Activated CD4-positive, alpha-beta memory T cell treated with anti-CD3 and anti-CD28 coated beads, Interleukin-2, amount 10 ng/mL, durations not matched to agents 7 days and 5 days (primary cell): ENCODE results near the gene KCNJ4. TPM values are rescaled to one million over a fixed set of nuclear protein-coding genes. Genes with fewer than 3 reads are reported as not detected.

Experiments
- CTCF ChIA-PET: fragments of 350-600 bp; sonication (Branson Sonifier 250); formaldehyde crosslinking; loops from one replicate; lab custom pipeline; 2021; ENCODE audit warnings: antibody characterized with exemption, inconsistent platforms; lab: Charles Lee
- POLR2A ChIA-PET: fragments of 350-600 bp; sonication (Branson Sonifier 250); formaldehyde crosslinking; loops from one replicate; lab custom pipeline; 2021; ENCODE audit warnings: antibody characterized with exemption; lab: Charles Lee
- DNase-seq: peaks from one replicate; pipeline ENCODE4 v3.0.0-alpha.2; 2020
- H3K27ac Mint-ChIP-seq: one replicate; pipeline ENCODE4 v1.8.0; 2021; ENCODE audit warnings: mild to moderate bottlenecking, mixed read lengths
- H3K27me3 Mint-ChIP-seq: one replicate; pipeline ENCODE4 v1.8.0; 2021; ENCODE audit warnings: mixed read lengths
- H3K36me3 Mint-ChIP-seq: one replicate; pipeline ENCODE4 v1.8.0; 2021; ENCODE audit warnings: low read depth, mixed read lengths
- H3K4me1 Mint-ChIP-seq: one replicate; pipeline ENCODE4 v1.8.0; 2021; ENCODE audit warnings: mixed read lengths
- H3K4me3 Mint-ChIP-seq: one replicate; pipeline ENCODE4 v1.8.0; 2021; ENCODE audit warnings: mild to moderate bottlenecking, mixed read lengths
- H3K9me3 Mint-ChIP-seq: one replicate; pipeline ENCODE4 v1.8.0; 2021; ENCODE audit warnings: mixed read lengths
- total RNA-seq, 2 experiments: library from RNA; stranded (reverse); gene quantifications; one replicate each; pipeline ENCODE4 v1.2.3, GENCODE V29; 2021

Gene KCNJ4
- total RNA-seq, 2 experiments from 2014 or later = not detected

DNA sequence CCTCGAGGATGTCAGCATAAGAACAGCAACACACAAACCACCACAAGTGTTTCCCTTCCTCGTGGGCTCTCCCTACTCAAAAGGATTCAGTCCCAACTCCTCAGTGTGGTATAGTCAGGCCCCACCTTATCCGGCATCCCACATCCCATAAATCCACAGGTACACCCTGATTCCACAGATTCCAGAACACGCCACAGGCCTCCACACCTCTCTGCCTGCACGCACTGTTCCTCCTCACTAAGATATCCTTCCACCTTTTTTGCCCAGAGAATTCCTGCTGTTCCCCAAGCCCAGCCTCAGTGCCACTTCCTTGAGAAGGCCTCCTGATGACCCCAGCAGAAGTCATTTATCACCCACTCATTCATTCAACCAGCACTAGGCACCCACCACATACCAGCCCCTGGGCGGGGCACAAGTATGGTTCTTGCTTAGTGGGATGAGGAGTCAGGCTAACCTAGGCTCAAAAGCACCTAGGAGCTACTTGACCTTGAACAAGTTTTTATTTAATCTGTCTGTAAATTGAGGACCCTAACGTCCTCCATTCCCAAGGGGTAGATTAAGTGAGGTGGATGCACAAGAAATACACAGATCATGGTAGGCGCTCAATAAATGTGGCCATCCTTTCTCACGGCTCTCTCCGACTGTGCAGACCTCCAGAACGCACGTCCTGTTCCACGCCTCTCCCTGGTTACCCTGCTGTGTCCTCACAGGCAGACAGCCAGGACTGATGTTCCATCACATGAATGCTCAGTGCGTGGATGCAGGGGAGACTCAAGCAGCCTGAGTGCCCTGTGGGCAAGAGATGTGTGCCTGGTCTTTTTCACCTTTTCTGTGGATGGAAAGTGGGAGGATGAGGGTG is 2.1 kb upstream of the KCNJ4 start:
- H3K36me3 Mint-ChIP-seq = no peaks in the 10 kb centered on the region
- H3K9me3 Mint-ChIP-seq = no peaks in the 10 kb centered on the region
- peak overlapping the region; percentile 22 for H3K4me3 Mint-ChIP-seq
- peaks cover 19% of the 10 kb centered on the region for H3K4me1 Mint-ChIP-seq
- no peak for DNase-seq
- ChIA-PET CTCF (no interaction called here), POLR2A (no interaction called here)
- H3K27ac Mint-ChIP-seq = no peak overlapping the region
- peaks cover 74% of the 10 kb centered on the region for H3K27me3 Mint-ChIP-seq

DNA sequence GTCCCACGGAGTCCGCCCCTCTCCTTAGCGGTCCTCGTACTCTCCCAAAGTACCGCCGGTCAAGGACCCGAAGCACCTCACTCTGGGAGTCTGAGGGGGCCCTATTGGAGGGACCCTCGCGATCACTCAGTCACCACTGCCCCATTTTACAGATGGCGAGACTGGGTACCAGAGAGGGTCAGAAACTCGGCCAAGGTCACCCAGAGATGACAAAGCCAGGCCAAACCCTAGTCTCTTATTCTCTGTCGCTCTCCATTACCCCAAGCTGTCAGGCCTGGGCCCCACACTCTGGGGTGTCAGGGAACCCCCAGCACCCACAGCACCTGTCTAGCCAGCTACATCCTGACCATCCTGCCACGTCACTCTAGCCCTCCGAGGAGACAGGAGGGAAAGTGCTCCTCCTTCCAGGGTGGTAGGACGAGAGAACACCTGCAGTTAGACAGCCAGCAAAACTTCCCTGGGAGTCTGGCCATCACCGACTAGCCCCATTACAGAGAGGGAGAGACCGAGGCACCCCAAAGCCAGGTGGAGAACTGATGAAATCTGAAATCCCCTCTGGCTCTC is 1.4 kb upstream of the KCNJ4 start:
- peaks cover 16% of the 10 kb centered on the region for H3K4me1 Mint-ChIP-seq
- no peaks in the 10 kb centered on the region for H3K9me3 Mint-ChIP-seq
- POLR2A ChIA-PET = no interaction called here
- no peak for DNase-seq
- peak overlapping the region; percentile 22 for H3K4me3 Mint-ChIP-seq
- CTCF ChIA-PET = no interaction called here
- H3K27ac Mint-ChIP-seq = no peak overlapping the region
- peaks cover 74% of the 10 kb centered on the region for H3K27me3 Mint-ChIP-seq
- H3K36me3 Mint-ChIP-seq = no peaks in the 10 kb centered on the region

DNA sequence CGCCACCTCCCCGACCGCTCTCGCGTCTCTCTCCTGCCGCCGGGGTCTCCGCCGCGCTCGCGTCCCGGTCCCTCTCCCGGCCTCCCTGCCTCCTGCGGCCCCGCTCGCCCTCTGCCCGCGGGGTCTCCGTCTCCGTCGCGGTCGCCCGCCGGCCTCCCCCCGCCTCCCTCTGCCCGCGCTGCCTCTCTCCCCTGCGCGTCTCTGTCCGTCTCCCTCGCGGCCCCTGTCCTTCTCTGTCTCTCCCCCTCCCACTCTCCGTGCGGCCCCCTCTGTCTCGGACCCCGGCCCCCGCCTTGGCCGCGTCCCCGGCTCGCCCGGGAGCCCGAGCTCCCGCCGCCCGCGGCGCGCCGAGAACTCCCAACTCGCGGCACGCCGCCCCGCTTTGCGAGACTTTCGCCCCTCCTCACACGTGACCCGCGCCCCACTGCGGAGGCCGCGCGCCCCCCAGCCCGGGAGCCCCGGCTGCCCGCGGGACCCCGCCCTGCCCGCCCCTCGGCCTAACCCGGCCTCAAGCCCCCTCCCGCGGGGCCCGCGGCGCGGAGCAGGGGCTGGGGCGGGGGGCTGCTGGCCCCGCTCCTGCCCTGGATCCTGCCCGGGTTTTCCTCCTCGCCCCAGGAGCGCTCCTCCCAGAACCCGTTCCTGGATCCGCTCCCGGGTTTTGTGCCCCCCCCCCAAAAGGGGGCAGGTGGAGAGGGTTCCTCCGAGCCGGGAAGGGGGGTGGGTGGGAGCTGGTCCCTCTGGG is 702 bp upstream of the KCNJ4 start:
- Mint-ChIP-seq H3K4me3 (no peak overlapping the region), H3K36me3 (no peaks in the 10 kb centered on the region), H3K27me3 (peaks cover 72% of the 10 kb centered on the region), H3K4me1 (peaks cover 14% of the 10 kb centered on the region), H3K27ac (no peak overlapping the region), H3K9me3 (no peaks in the 10 kb centered on the region)
- DNase-seq = no peak
- POLR2A ChIA-PET = interaction anchor here (0.6 kb wide), 1 partner anchor 241 kb away, joined by 3 read pairs; no protein-coding TSS in a partner anchor
- CTCF ChIA-PET = no interaction called here

DNA sequence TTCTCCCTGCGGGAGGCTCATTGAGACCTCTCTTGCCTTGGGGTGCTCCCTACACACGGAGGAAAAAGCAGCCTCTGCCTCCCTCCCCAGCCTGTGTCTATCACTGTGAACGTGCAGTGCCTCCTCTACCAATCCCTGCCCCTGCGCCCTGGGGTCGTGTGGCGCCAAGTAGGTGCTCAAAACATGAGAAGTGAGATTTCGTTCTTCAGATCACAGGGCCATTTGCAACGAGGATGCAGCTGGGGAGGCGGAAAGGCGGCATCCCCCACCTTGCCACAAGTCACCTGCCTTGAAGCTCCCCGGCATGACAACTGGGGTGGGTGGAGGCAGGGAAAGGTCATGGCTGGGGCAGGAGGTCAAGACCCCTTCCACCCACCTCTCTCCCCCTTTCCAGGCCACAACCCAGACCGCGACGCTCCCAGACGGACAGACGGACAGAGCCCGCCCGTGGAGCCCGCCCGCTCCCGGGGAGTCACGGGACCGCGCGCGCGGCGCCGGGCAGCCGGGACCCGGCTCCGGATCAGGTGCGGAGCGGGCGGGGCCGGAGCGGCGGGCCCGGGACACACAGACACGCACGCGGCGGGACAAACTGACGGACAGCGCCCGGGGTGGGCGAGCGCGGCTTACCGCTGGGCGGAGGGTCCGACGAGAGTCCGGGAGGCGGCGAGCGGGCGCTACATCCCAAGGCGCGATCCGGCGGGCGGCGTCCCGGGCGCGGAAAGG is 485 bp downstream of the KCNJ4 start:
- ChIA-PET POLR2A (no interaction called here), CTCF (no interaction called here)
- Mint-ChIP-seq H3K36me3 (no peaks in the 10 kb centered on the region), H3K27ac (no peak overlapping the region), H3K4me1 (peaks cover 13% of the 10 kb centered on the region), H3K9me3 (no peaks in the 10 kb centered on the region), H3K4me3 (peak overlapping the region; percentile 55), H3K27me3 (peaks cover 76% of the 10 kb centered on the region)
- no peak for DNase-seq

DNA sequence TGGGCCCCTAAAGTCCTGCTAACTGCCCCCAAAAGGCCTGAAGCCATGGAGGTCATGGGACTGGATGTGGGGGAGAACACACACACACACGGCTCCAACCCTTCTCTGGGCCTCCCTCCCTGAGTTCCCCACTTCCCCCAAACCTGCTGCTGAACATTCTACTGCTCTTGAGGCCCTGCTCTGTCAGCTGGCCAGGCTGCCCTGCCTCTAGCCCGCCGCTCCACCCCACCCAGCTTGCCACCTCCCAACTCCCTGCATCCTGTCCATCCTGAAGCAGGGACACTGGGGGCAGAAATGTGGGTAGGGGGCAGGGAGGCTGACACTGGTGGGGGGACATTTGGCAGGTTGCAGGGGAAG is 1.0 kb downstream of the KCNJ4 start:
- Mint-ChIP-seq H3K27me3 (peaks cover 71% of the 10 kb centered on the region), H3K4me1 (peaks cover 13% of the 10 kb centered on the region), H3K4me3 (no peak overlapping the region), H3K27ac (no peak overlapping the region), H3K36me3 (no peaks in the 10 kb centered on the region), H3K9me3 (no peaks in the 10 kb centered on the region)
- ChIA-PET CTCF (no interaction called here), POLR2A (no interaction called here)
- DNase-seq = no peak

DNA sequence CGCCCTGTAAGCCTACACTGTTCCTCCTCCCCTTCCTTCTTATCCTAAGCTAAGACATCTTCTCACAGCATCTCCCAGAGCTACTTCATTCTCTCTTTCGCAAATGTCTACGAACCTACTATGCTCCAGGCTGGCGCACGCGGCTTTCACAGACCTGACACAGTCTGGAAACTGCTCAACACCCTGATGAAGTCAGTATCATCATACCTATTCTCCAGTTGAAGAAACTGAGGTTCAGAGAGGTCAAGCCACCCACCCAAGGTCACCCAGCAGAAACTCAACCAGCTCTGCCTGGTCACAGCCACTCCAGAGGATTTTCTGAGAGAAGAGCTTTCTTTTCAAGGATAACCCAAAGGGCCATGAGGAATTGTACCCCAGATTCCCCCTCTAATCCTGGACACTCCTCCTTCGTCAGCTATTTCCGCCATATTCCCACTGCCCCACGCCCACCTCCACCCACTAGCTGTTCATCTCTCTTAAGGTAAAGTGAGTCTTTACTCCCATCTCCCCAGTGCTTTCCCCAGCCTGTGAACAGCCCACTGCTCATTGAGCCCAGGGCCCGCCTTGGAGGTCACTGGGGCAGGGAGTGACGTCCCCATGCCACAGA is 1.8 kb downstream of the KCNJ4 start:
- H3K4me3 Mint-ChIP-seq = no peak overlapping the region
- ChIA-PET CTCF (interaction anchor here (1.2 kb wide), 1 partner anchor 119 kb away, joined by 5 read pairs; no protein-coding TSS in a partner anchor), POLR2A (no interaction called here)
- no peaks in the 10 kb centered on the region for H3K9me3 Mint-ChIP-seq
- DNase-seq = no peak
- no peak overlapping the region for H3K27ac Mint-ChIP-seq
- H3K4me1 Mint-ChIP-seq = peaks cover 13% of the 10 kb centered on the region
- H3K36me3 Mint-ChIP-seq = no peaks in the 10 kb centered on the region
- peaks cover 63% of the 10 kb centered on the region for H3K27me3 Mint-ChIP-seq

DNA sequence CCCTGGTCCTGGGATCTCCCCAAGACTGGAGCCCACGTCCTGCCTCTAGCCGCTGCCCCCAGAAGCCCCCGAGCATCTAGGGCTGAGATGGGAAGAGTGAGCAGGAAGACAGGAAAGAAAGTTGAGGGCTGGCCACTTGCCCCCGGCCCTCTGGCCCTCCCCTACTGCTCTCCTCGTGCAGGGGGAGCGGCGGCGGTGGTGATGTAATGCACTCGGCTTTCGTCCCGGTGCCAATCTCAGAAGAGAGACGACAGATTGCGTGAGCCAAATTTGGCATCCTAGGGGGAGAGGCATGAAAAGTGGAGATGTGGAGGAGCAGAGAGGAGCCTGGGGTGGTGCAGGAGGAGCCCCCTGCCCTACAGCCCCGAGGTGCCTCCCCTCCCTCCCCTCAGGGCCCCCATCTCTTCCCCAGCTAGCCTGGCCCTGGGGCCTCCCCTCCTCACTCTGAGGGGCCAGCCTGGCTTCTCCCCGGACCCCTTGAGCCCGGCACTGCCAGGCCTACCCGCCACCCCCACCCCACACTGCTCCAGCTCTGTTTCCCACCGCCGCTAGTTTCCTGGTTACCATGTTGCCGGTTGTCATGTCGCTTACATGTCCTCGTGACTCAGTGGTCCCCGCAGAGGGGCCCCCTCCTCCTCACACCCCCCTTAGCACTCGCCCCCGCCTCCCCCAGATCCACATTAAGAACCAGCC is 2.5 kb downstream of the KCNJ4 start:
- H3K36me3 Mint-ChIP-seq = no peaks in the 10 kb centered on the region
- no peak overlapping the region for H3K27ac Mint-ChIP-seq
- no peak for DNase-seq
- peaks cover 13% of the 10 kb centered on the region for H3K4me1 Mint-ChIP-seq
- POLR2A ChIA-PET = interaction anchor here (1.9 kb wide), 1 partner anchor 11 kb away, joined by 4 read pairs; no protein-coding TSS in a partner anchor
- H3K9me3 Mint-ChIP-seq = no peaks in the 10 kb centered on the region
- peaks cover 58% of the 10 kb centered on the region for H3K27me3 Mint-ChIP-seq
- H3K4me3 Mint-ChIP-seq = no peak overlapping the region
- CTCF ChIA-PET = interaction anchor here (1.2 kb wide), 1 partner anchor 119 kb away, joined by 5 read pairs; no protein-coding TSS in a partner anchor

DNA sequence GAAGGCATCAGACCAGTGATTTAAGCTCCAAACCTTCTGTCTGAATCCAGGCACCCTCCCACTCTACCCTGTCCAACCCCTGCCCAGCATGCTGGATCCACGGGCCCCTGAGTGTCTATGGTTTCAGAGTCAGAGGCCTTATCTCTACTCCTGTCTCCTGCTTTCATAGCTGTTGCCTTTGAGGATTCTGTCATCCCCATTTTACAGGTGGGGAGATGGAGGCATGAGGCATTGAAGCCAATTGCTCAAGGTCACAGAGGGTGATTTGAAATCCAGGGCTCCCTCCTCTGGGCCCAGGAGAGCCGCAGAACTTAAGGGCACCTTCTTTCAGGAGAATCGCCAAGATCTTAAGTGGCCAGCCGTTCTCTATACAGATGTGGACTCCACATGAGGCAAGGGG is 3.1 kb downstream of the KCNJ4 start:
- Mint-ChIP-seq H3K27me3 (peaks cover 51% of the 10 kb centered on the region), H3K9me3 (no peaks in the 10 kb centered on the region), H3K27ac (no peak overlapping the region), H3K4me3 (no peak overlapping the region), H3K4me1 (peaks cover 11% of the 10 kb centered on the region), H3K36me3 (no peaks in the 10 kb centered on the region)
- no peak for DNase-seq
- CTCF ChIA-PET = no interaction called here
- POLR2A ChIA-PET = interaction anchor here (1.9 kb wide), 1 partner anchor 12 kb away, joined by 4 read pairs; no protein-coding TSS in a partner anchor

DNA sequence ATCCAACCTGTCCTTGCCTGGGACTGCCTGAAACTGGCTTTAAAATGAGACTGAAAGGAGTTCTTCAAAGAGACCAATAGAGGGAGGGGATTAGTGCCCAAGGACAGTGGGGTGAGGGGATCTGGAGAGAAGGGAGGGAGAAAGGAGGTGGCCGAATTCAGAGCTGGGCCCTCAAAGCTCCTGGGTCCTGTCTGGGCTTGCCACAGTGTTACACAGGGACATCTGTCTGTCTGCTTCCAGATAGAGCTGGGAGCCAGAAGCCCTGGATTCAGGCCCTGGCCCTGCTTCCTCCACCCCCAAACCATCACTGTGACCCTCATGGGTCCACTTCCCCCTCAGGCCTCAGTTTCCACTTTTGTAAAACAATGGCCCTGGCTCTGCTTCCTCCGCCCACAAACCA is 3.6 kb downstream of the KCNJ4 start:
- Mint-ChIP-seq H3K27me3 (peaks cover 47% of the 10 kb centered on the region), H3K4me1 (peaks cover 7% of the 10 kb centered on the region), H3K27ac (no peak overlapping the region), H3K4me3 (no peak overlapping the region), H3K36me3 (no peaks in the 10 kb centered on the region), H3K9me3 (no peaks in the 10 kb centered on the region)
- CTCF ChIA-PET = no interaction called here
- DNase-seq = no peak
- POLR2A ChIA-PET = interaction anchor here (1.9 kb wide), 1 partner anchor 12 kb away, joined by 4 read pairs; no protein-coding TSS in a partner anchor

DNA sequence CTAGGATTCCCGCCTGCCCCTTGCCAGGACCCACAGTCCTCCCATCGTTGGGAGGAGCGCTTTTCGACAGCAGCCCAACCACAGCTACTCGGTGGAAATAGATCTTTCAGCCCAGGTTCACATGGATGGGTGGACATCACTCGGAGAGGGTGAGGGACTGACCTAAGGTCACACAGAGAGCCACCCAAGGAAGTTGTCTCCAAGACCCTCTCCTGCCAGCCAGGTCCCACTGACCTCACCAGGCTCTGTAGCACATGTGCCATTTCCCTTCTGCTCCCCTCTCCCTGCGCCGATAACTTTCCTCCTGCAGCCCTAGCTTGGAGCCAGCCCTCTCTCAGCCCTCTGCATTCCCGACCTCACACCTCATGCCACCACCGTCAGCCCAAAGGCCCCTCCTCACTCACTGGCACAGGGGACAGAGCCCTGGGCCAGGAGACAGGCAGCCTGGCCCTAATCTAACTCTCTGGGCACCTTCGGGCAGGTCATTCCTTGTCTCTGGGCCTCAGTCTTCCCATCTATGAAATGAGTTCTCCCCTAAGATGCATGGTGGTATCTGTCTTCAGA is 4.7 kb downstream of the KCNJ4 start:
- Mint-ChIP-seq H3K4me3 (no peak overlapping the region), H3K36me3 (no peaks in the 10 kb centered on the region), H3K27ac (no peak overlapping the region), H3K27me3 (peaks cover 46% of the 10 kb centered on the region), H3K4me1 (peaks cover 4% of the 10 kb centered on the region), H3K9me3 (no peaks in the 10 kb centered on the region)
- no peak for DNase-seq
- ChIA-PET CTCF (no interaction called here), POLR2A (interaction anchor here (1.9 kb wide), 1 partner anchor 13 kb away, joined by 4 read pairs; no protein-coding TSS in a partner anchor)

DNA sequence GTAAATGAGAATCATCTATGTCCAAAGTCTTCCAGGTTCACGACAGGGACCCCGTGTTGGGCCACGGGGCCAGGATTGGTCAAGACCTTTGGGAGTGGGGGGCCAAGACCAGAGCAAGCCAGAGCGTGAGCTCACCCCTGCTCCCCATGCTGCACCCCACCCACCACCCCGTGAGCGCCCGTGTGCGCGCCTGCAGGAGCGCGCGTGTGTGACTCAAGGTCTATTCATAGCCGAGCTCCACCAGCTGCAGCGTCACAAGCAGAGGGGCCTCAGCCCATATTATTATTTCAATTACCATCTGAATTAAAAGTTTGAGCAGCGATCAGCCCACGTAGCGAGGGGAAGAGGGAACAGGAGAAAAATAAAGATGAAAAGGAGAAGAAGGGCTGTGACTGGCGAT is 5.2 kb downstream of the KCNJ4 start:
- no peak overlapping the region for H3K27ac Mint-ChIP-seq
- no peaks in the 10 kb centered on the region for H3K9me3 Mint-ChIP-seq
- H3K4me1 Mint-ChIP-seq = peaks cover 4% of the 10 kb centered on the region
- ChIA-PET CTCF (no interaction called here), POLR2A (no interaction called here)
- H3K4me3 Mint-ChIP-seq = no peak overlapping the region
- peaks cover 48% of the 10 kb centered on the region for H3K27me3 Mint-ChIP-seq
- no peak for DNase-seq
- H3K36me3 Mint-ChIP-seq = no peaks in the 10 kb centered on the region
